Activated T-helper 2 cell treated with anti-CD3 and anti-CD28 coated beads, Interferon-gamma antibody, Interleukin-2, Interleukin-4, amounts not matched to agents 10 μg/mL and 5 μg/mL and 100 μg/mL, durations not matched to agents 14 hours and 24 hours and 36 hours (primary cell): ENCODE results near the gene MYO18B. TPM values are rescaled to one million over a fixed set of nuclear protein-coding genes. Genes with fewer than 3 reads are reported as not detected.
A peak's percentile ranks its signal among the peaks of the same experiment; 100 is the strongest.

Experiments used
- DNase-seq: peaks from one replicate; pipeline ENCODE4 v3.0.0; 2021; ENCODE audit warnings: low spot score
- H3K27ac Mint-ChIP-seq: one replicate; pipeline ENCODE4 v1.8.0; 2021; ENCODE audit warnings: mixed read lengths
- H3K27me3 Mint-ChIP-seq: one replicate; pipeline ENCODE4 v1.8.0; 2021; ENCODE audit warnings: low read depth, mixed read lengths
- H3K36me3 Mint-ChIP-seq: one replicate; pipeline ENCODE4 v1.8.0; 2021; ENCODE audit warnings: low read depth, mixed read lengths
- H3K4me1 Mint-ChIP-seq: one replicate; pipeline ENCODE4 v1.8.0; 2021; ENCODE audit warnings: low read depth, mixed read lengths
- H3K4me3 Mint-ChIP-seq: one replicate; pipeline ENCODE4 v1.8.0; 2021; ENCODE audit warnings: low read depth, mild to moderate bottlenecking, moderate library complexity, mixed read lengths
- H3K9me3 Mint-ChIP-seq: one replicate; pipeline ENCODE4 v1.8.0; 2021; ENCODE audit warnings: mixed read lengths
- intact Hi-C: fragments of 100-400 bp; cut with micrococcal nuclease; formaldehyde crosslinking; loops from one replicate; pipeline ENCODE4 v1.15.1; 2023
- total RNA-seq: library from RNA; stranded (reverse); gene quantifications from 2 replicates; pipeline ENCODE4 v1.2.3, GENCODE V29; 2022

The MYO18B gene
- total RNA-seq, 1 donor from 2014 or later: 6.1 TPM

DNA sequence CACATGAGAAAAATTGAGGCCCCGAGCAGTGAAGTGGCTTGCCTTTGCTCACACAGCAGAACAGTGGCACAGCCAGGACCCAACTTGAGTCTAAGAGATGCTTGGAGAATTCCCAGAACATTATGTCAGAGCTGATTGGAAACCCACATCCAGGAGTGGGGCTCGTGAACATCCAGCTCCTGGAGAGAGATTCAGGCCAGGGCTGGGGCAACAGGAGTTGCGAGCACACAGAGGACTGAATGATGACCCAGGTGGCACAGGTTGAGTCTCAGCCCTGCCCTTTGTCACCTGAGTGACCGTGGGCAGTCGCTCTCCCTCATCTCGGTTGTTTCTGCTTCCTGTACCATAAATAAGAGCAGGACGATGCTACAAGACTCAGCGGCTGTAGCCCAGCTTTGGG lies 102.6 kb downstream of the MYO18B start:
- Mint-ChIP-seq H3K27ac (no peak overlapping the region), H3K4me1 (peaks cover 11% of the 10 kb centered on the region), H3K36me3 (peaks cover 2% of the 10 kb centered on the region), H3K9me3 (no peaks in the 10 kb centered on the region), H3K27me3 (no peaks in the 10 kb centered on the region), H3K4me3 (no peak overlapping the region)
- DNase-seq: no peak
- intact Hi-C loops: no loop called here

DNA sequence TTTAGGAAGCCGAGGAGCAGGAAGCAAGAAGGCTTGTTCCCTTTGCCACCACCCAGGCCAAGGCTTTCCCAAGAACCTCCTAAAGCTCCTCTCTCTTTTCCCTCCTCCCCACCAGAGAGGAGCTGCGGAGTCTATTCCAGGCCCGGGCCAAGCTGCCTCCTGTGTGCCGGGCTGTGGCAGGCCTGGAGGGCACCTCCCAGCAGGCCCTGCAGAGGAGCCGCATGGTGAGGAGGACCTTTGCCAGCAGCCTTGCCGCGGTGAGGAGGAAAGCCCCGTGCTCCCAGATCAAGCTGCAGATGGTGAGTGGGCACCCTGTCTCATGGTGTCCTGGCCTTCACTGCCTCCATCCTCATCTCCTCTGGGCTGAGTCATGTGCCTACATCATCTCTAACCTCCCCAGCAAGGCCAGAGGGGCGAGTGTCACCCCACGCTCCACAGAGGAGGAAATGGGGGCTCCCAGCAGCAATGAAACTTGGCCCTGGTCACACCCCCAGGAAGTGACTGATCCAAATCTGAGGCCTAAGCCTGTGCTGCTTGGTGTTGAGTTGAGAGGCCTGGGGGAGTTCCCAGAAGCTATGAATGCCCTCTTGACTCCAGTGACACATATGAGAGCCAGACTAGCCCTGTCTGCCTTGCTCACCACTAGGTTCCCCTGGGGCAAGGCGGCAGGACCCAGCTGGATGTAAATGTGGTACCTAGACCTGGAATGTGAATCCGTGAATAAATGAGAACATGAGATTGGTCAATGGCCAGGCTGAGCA lies 104.2 kb downstream of the MYO18B start:
- Mint-ChIP-seq H3K27ac (peak overlapping the region; percentile 86), H3K4me3 (no peak overlapping the region), H3K9me3 (no peaks in the 10 kb centered on the region), H3K36me3 (peaks cover 2% of the 10 kb centered on the region), H3K4me1 (peaks cover 11% of the 10 kb centered on the region), H3K27me3 (no peaks in the 10 kb centered on the region)
- no peak for DNase-seq
- intact Hi-C loops: no loop called here

DNA sequence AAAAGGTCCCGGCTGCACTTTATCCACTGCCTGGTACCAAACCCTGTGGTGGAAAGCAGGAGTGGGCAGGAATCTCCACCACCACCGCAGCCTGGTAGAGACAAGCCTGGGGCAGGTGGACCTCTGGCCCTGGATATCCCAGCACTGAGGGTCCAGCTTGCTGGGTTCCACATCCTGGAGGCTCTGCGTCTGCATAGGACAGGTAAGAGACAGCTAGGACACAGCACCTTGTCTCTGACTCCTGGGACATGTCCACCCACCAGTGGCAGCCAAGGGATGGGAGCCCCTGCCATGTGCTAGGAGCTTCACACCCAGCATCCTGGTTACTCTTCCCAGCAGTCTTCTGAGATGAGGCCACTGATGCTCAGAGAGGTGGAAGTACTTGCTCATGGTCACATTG lies 105.5 kb downstream of the MYO18B start:
- Mint-ChIP-seq H3K27ac (no peak overlapping the region), H3K4me1 (peaks cover 11% of the 10 kb centered on the region), H3K36me3 (peaks cover 2% of the 10 kb centered on the region), H3K4me3 (no peak overlapping the region), H3K27me3 (no peaks in the 10 kb centered on the region), H3K9me3 (no peaks in the 10 kb centered on the region)
- no peak for DNase-seq
- intact Hi-C loops: no loop called here

DNA sequence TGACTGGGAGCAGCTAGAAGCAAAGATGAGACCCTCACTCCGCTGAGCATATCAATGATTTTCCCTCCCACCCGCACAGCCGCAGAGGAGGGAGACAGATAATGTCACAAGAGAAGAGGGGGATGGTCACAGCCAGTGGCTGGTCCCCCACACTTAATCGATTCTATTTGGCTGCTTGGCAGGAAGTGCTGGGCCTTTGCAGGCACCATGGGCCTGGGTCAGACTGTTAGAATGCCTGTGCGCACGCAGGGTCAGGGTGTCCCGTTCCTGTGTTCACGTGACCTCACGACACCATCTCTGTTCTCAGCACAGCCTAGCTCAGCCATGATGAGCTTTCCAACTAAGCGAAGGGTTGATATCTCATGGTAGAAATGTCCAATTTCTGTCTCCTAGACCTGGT lies 107.0 kb downstream of the MYO18B start:
- no peak overlapping the region for H3K27ac Mint-ChIP-seq
- no peaks in the 10 kb centered on the region for H3K27me3 Mint-ChIP-seq
- peaks cover 2% of the 10 kb centered on the region for H3K36me3 Mint-ChIP-seq
- H3K4me3 Mint-ChIP-seq: no peak overlapping the region
- peaks cover 15% of the 10 kb centered on the region for H3K4me1 Mint-ChIP-seq
- DNase-seq: no peak
- H3K9me3 Mint-ChIP-seq: no peaks in the 10 kb centered on the region
- intact Hi-C loops: no loop called here

DNA sequence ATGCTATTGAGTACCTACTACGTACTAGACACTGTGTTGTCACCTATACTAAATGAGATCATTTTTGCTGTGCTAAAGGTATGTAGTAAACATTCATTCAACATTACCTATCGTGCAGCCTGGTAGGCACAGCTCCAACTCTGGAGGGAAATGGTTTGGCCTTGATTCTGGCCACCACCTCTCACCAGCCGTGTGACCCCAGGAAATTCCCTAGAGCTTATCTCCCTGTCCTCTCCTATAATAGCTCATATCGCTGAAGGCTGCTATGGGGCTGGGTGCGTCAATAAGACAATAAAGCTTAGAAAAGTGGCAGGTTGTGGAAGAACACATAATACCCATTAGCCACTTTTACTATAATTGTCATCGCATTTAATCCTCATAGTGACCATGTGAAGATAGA lies 107.5 kb downstream of the MYO18B start:
- intact Hi-C loops: no loop called here
- peaks cover 2% of the 10 kb centered on the region for H3K36me3 Mint-ChIP-seq

DNA sequence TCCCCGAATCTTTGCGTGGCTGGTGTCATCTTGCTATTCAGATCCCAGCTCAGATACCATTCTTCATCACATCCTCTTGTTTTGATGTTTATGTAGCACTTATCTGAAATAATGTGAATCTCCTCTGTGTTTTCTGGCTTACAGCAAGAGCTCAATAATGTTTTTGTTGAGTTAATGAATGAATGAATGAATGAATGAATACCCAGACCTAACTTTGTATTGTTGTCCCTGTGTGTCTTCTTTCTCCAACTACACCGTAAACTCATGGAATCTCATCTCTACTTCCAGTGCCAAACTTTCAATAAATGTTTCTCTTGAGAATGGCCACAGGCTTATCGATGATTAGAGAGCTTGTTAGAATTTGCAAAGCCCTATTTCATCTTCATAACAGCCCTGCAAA lies 110.2 kb downstream of the MYO18B start:
- Mint-ChIP-seq H3K4me3 (no peak overlapping the region), H3K4me1 (peaks cover 5% of the 10 kb centered on the region), H3K27ac (no peak overlapping the region), H3K27me3 (no peaks in the 10 kb centered on the region), H3K9me3 (no peaks in the 10 kb centered on the region), H3K36me3 (no peaks in the 10 kb centered on the region)
- no peak for DNase-seq
- intact Hi-C loops: no loop called here

More for the DNA sequence above, 107.5 kb downstream of the MYO18B start:
- Mint-ChIP-seq H3K4me3 (no peak overlapping the region), H3K27ac (no peak overlapping the region), H3K4me1 (peaks cover 15% of the 10 kb centered on the region), H3K9me3 (no peaks in the 10 kb centered on the region), H3K27me3 (no peaks in the 10 kb centered on the region)
- no peak for DNase-seq

DNA sequence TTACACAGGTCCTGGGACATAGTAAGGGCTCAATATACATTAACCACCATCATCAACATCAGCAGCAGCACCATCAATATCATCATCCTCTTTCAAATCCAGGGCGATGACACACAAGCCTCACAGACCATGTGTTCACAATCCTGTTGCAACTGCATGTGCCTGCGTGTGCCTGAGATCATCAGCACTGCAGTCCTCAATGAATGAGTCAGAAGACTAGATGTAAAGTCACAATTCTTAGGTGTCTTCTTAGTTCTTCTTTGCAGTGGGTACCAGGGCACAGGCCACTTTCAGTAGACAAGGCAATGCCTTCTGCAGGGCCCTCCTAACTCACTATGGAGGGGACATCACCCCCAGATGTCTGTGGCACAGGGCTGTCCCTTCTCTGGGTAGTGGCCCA lies 111.1 kb downstream of the MYO18B start:
- H3K36me3 Mint-ChIP-seq: no peaks in the 10 kb centered on the region
- no peak overlapping the region for H3K4me3 Mint-ChIP-seq
- no peaks in the 10 kb centered on the region for H3K9me3 Mint-ChIP-seq
- intact Hi-C loops: no loop called here
- DNase-seq: no peak
- H3K27me3 Mint-ChIP-seq: no peaks in the 10 kb centered on the region
- peaks cover 5% of the 10 kb centered on the region for H3K4me1 Mint-ChIP-seq
- no peak overlapping the region for H3K27ac Mint-ChIP-seq

DNA sequence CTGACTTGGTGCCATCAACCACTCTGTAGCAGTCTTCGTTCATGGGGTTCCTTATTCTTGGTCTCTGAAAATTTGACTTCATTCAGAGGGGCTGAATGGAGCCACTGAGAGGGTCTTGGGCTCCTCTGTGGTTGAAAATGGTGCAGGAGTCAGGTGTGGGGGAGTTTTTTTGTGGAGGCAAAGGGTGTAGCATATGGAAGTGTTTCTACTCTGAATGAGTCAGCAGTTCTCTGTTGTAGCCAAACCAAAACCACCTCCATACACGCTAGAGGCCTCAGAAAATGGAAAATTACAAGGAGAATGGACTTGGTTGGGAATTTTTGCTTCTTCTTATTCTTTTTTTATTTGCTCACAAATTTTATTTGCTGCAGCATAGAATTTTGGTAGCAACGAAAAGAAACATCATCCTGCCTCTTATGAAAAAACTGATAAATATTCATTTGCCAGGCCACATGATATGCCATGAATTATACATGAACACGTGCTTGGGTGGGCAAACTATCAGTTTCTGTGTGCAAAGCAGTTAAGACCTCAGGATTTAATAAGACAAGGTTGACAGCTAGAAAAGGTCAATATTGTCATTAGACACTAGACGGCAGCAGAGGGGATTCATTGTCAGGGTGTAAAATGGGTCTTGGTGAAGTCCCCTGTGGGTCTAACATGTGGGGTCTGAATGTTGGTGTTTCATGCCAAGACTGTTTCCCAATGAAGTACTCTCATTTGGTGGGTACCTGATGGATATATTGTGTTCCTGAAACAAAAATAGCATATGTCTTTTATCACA lies 111.7 kb downstream of the MYO18B start:
- Mint-ChIP-seq H3K9me3 (no peaks in the 10 kb centered on the region), H3K27ac (no peak overlapping the region), H3K4me1 (peaks cover 5% of the 10 kb centered on the region), H3K36me3 (no peaks in the 10 kb centered on the region), H3K27me3 (no peaks in the 10 kb centered on the region), H3K4me3 (no peak overlapping the region)
- intact Hi-C loops: no loop called here
- no peak for DNase-seq

DNA sequence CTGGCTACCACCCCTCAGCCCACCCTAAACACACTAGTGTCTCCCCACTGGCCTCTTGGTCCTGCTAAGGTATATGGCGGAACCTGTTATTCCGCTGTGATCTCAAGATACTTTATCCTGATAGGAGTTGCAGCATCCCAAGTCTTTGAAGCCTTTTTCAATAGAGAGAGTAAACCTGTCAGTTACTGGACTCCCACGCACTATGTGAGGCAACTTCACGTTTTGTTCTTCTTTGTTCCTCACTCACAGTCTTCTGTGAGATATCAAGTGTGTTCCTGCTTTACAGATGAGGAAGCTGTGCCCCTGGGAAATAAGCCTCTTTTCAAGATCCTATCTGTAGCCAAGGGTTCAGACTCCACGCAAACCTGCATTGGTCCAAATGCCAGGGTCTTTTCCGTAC lies 127.8 kb downstream of the MYO18B start:
- no peaks in the 10 kb centered on the region for H3K4me1 Mint-ChIP-seq
- H3K4me3 Mint-ChIP-seq: no peak overlapping the region
- no peaks in the 10 kb centered on the region for H3K36me3 Mint-ChIP-seq
- H3K27ac Mint-ChIP-seq: no peak overlapping the region
- intact Hi-C loops: no loop called here
- H3K27me3 Mint-ChIP-seq: no peaks in the 10 kb centered on the region
- DNase-seq: no peak
- H3K9me3 Mint-ChIP-seq: no peaks in the 10 kb centered on the region

DNA sequence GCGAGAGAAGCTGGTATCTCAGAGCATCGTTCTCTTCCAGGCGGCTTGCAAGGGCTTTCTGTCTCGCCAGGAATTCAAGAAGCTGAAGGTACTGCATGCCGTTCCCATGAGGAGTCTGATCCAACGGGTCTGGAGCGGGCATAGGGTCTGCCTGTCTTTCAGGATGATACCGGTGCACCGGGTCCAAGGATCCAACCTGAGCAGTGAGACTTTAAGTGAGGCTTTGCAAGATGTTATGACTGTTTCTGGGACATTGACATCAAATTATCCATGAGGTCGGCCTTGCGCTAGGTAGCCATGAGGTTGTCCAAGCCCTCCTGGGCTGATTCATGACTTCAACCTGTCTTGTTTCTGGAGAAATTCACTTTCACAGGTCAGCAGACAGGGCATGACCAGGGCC lies 132.3 kb downstream of the MYO18B start:
- intact Hi-C loops: no loop called here
- Mint-ChIP-seq H3K9me3 (no peaks in the 10 kb centered on the region), H3K36me3 (no peaks in the 10 kb centered on the region), H3K4me1 (no peaks in the 10 kb centered on the region), H3K27me3 (no peaks in the 10 kb centered on the region), H3K27ac (no peak overlapping the region), H3K4me3 (no peak overlapping the region)
- DNase-seq: no peak

DNA sequence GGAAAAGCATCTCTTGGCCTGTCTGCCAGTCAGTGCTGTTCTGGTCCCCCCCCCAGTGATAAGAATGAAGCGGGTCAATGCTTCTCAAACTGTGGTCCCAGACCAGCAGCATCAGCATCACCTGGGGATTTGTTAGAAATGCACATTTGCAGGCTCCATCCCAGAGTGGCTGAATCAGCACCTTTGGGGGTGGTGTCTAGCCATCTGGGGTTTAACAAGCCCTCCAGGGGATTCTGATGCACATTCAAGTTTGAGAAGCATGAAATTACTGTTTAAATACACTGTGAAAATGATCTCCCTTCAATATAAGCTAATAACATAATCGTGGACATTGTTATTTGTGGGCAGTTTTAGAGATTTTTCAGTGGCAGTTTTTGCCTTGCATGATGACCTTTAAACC lies 133.5 kb downstream of the MYO18B start:
- no peak for DNase-seq
- no peaks in the 10 kb centered on the region for H3K36me3 Mint-ChIP-seq
- H3K27me3 Mint-ChIP-seq: no peaks in the 10 kb centered on the region
- no peaks in the 10 kb centered on the region for H3K4me1 Mint-ChIP-seq
- no peaks in the 10 kb centered on the region for H3K9me3 Mint-ChIP-seq
- no peak overlapping the region for H3K4me3 Mint-ChIP-seq
- intact Hi-C loops: no loop called here
- H3K27ac Mint-ChIP-seq: no peak overlapping the region

DNA sequence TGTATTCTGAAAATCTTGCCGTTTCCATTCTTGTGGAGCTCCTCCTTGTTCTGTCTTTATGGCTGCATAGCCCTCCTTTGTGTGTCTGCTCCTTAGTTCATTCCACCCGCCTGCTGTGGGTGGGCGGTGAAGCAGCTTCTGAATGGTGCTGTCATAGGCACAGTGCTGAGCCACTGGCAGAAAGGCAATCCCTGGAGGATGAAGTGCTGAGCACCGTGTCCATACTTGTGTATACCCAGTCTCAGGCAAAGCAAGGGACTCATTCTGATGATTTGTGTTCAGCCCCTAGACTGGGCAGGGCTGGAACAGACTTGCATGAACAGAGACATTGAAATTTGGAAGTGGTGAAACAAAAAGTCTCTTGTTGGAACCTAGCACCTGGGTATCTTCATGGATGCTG lies 134.9 kb downstream of the MYO18B start:
- no peaks in the 10 kb centered on the region for H3K9me3 Mint-ChIP-seq
- no peak overlapping the region for H3K27ac Mint-ChIP-seq
- no peak overlapping the region for H3K4me3 Mint-ChIP-seq
- H3K36me3 Mint-ChIP-seq: no peaks in the 10 kb centered on the region
- intact Hi-C loops: no loop called here
- no peak for DNase-seq
- peaks cover 4% of the 10 kb centered on the region for H3K27me3 Mint-ChIP-seq
- no peaks in the 10 kb centered on the region for H3K4me1 Mint-ChIP-seq

DNA sequence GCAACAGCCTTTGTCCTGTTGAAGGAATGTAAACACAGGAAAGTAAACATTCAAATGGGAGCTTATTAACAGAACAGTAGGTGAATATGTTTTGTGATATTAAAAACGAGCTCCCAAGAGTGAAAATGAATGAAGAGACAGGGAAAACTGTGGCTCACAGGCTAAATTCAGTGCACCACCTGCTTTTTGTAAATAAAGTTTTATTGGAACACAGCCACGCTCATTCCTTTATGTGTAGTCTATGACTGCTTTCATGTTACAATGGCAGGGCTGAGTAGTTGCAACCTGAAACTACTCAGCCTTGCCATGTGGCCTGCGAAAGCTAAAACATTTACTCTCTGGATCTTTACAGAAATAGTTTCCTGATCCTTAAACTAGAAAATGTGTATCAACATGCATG lies 136.9 kb downstream of the MYO18B start:
- Mint-ChIP-seq H3K4me3 (no peak overlapping the region), H3K4me1 (no peaks in the 10 kb centered on the region), H3K27me3 (peaks cover 4% of the 10 kb centered on the region), H3K36me3 (no peaks in the 10 kb centered on the region), H3K9me3 (no peaks in the 10 kb centered on the region), H3K27ac (no peak overlapping the region)
- intact Hi-C loops: no loop called here
- DNase-seq: no peak
